Neuronal stem cell (in vitro differentiated cells): Measurements from ENCODE around the gene AFG1L.

Source experiments
- DNase-seq: peaks from one replicate; pipeline ENCODE4 v3.0.0-alpha.2; 2013; ENCODE audit warnings: low spot score
- H2AFZ ChIP-seq: one replicate; pipeline ENCODE4 v1.6.1; 2013; ENCODE audit warnings: mild to moderate bottlenecking, low read length, inconsistent platforms
- H2AK5ac ChIP-seq: 2 replicates; pipeline ENCODE4 v1.6.1; 2013; ENCODE audit warnings: low read depth, mild to moderate bottlenecking, inconsistent platforms, low read length, moderate library complexity, mixed read lengths
- H2BK120ac ChIP-seq: 2 replicates; pipeline ENCODE4 v1.6.1; 2013; ENCODE audit warnings: low read depth, mild to moderate bottlenecking, inconsistent platforms, low read length, moderate library complexity, mixed read lengths
- H2BK12ac ChIP-seq: one replicate; pipeline ENCODE4 v1.6.1; 2013; ENCODE audit warnings: low read length, inconsistent platforms
- H2BK15ac ChIP-seq: 2 replicates; pipeline ENCODE4 v1.6.1; 2013; ENCODE audit warnings: mild to moderate bottlenecking, low read length, inconsistent platforms, mixed read lengths
- H2BK5ac ChIP-seq: one replicate; pipeline ENCODE4 v1.6.1; 2013; ENCODE audit warnings: inconsistent platforms, mild to moderate bottlenecking, low read length, moderate library complexity
- H3K14ac ChIP-seq: one replicate; pipeline ENCODE4 v1.6.1; 2013; ENCODE audit warnings: low read length, inconsistent platforms
- H3K18ac ChIP-seq: 2 replicates; pipeline ENCODE4 v1.6.1; 2013; ENCODE audit warnings: low read length, inconsistent platforms
- H3K23ac ChIP-seq: 2 replicates; pipeline ENCODE4 v1.6.1; 2013; ENCODE audit warnings: low read depth, mild to moderate bottlenecking, mixed read lengths, low read length, inconsistent platforms; ENCODE audit not compliant: poor library complexity
- H3K27ac ChIP-seq: replicated peaks from 3 replicates; pipeline ENCODE4 v1.5.1; 2013; ENCODE audit warnings: low read length, inconsistent platforms
- H3K27me3 ChIP-seq, 3 experiments: 2 replicates each; pipeline ENCODE4 v1.6.1; 2013; ENCODE audit warnings: low read length in 3 of 3, mild to moderate bottlenecking in 2 of 3, inconsistent platforms in 1 of 3, low read depth in 1 of 3, mixed read lengths in 1 of 3, moderate library complexity in 1 of 3; ENCODE audit not compliant: control insufficient read depth in 3 of 3, insufficient read depth in 3 of 3
- H3K36me3 ChIP-seq, 2 donors: replicated peaks in 1 of 2; 2 replicates each; pipeline ENCODE4 v1.6.1; 2013; ENCODE audit warnings: low read length in 2 of 2; ENCODE audit not compliant: control insufficient read depth in 2 of 2, insufficient read depth in 2 of 2
- H3K4ac ChIP-seq: 2 replicates; pipeline ENCODE4 v1.6.1; 2013; ENCODE audit warnings: inconsistent platforms, mild to moderate bottlenecking, low read length, moderate library complexity
- H3K4me1 ChIP-seq, 2 donors: 1 replicate in 1 of 2; 2 replicates in 1 of 2; pipeline ENCODE4 v1.6.1; 2013; ENCODE audit warnings: low read length in 2 of 2, low read depth in 1 of 2; ENCODE audit not compliant: control insufficient read depth in 2 of 2, insufficient read depth in 1 of 2
- H3K4me2 ChIP-seq: one replicate; pipeline ENCODE4 v1.6.1; 2013; ENCODE audit warnings: mild to moderate bottlenecking, low read length, inconsistent platforms; ENCODE audit not compliant: insufficient read depth, poor library complexity, severe bottlenecking
- H3K4me3 ChIP-seq, 2 donors: 2 replicates each; pipeline ENCODE4 v1.5.1; 2013; ENCODE audit warnings: low read length in 2 of 2, mild to moderate bottlenecking in 2 of 2, inconsistent platforms in 1 of 2, moderate library complexity in 1 of 2
- H3K79me1 ChIP-seq: one replicate; pipeline ENCODE4 v1.6.1; 2013; ENCODE audit warnings: low read depth, mild to moderate bottlenecking, inconsistent platforms, low read length, moderate library complexity
- H3K9ac ChIP-seq: one replicate; pipeline ENCODE4 v1.6.1; 2013; ENCODE audit warnings: mild to moderate bottlenecking, low read depth, low read length, inconsistent platforms; ENCODE audit not compliant: poor library complexity
- H3K9me3 ChIP-seq, 2 donors: replicated peaks in 1 of 2; 2 replicates each; pipeline versions ENCODE3 to v1.6.1; 2013; ENCODE audit warnings: low read length in 2 of 2, mild to moderate bottlenecking in 2 of 2, inconsistent platforms in 1 of 2, low read depth in 1 of 2, mixed read lengths in 1 of 2, moderate library complexity in 1 of 2; ENCODE audit not compliant: control insufficient read depth in 2 of 2, insufficient read depth in 1 of 2
- H4K8ac ChIP-seq: one replicate; pipeline ENCODE4 v1.6.1; 2013; ENCODE audit warnings: low read depth, mild to moderate bottlenecking, inconsistent platforms, low read length, moderate library complexity
- H4K91ac ChIP-seq: one replicate; pipeline ENCODE4 v1.6.1; 2013; ENCODE audit warnings: low read length, low read depth, mild to moderate bottlenecking, inconsistent platforms; ENCODE audit not compliant: poor library complexity
- WGBS, 2 donors: extraction: QIAGEN DNeasy Blood & Tissue Kit; methylation state at CpG; one replicate each; pipeline ENCODE4 v1.1.7; 2013; ENCODE audit warnings: missing lambda C conversion rate in 2 of 2, mixed read lengths in 1 of 2; ENCODE audit not compliant: insufficient read length in 2 of 2, insufficient replicate concordance in 1 of 2; ENCODE audit errors: extremely low coverage in 2 of 2; 5-methylcytosine and 5-hydroxymethylcytosine counted together

Gene AFG1L

DNA sequence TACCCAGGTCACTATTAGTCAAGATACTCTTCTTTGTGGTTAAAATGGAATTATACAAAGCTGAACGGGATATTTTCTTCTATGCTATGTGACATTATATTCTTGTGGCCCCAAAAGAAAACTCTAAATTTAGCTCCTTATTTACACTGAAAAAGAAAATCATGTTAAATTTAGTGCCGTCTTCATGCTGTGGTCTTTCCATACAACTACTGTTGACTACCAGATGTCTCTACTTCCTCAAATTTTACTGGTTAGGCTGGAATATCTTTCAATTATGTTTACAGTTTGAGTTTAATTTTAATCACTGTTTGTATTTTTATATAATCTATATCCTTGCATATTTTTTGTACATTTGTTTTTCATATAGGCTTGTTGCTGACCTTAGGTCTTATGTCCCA is 170.2 kb downstream of the AFG1L start:
- Histone ChIP-seq H3K4me3 (no peak overlapping the region), H4K91ac (no peak overlapping the region), H2BK15ac (no peak overlapping the region), H3K27ac (no peak overlapping the region), H3K9ac (no peak overlapping the region), H2BK12ac (no peak overlapping the region), H3K4me1 (peaks cover 4 to 17% of the 10 kb centered on the region in 2 donors), H2BK5ac (no peak overlapping the region), H3K4ac (no peak overlapping the region), H2AFZ (no peak overlapping the region), H2AK5ac (no peak overlapping the region), H2BK120ac (no peak overlapping the region), H3K14ac (no peak overlapping the region), H3K36me3 (no peaks in the 10 kb centered on the region), H3K9me3 (peaks cover 0 to 2% of the 10 kb centered on the region in 2 donors), H3K79me1 (no peaks in the 10 kb centered on the region), H3K23ac (no peak overlapping the region), H3K27me3 (no peaks in the 10 kb centered on the region), H4K8ac (no peak overlapping the region), H3K18ac (no peak overlapping the region), H3K4me2 (no peak overlapping the region)
- no CpG with 5 or more reads among the region's 2 CpGs for WGBS, 2 donors
- no peak for DNase-seq

DNA sequence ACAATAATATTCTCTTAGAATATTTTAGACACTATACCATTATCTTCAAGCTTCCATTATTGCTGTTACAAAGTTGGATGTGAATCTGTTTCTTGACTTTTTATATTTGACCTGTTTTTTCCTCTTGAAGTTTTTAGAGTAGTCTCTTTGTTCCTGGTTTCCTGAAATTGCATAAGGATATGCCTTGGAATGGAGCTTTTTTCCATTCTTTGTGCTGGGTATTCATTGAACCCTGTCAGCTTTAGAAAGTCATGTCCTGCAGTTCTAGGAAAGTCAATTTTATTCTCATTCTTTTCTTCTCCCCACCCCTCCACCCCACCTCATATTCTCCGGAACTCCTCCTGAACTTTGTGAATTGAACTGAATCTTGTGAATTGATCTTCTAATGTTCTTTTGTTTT is 173.5 kb downstream of the AFG1L start:
- Histone ChIP-seq H3K18ac (no peak overlapping the region), H2BK12ac (no peak overlapping the region), H3K4me2 (no peak overlapping the region), H4K91ac (no peak overlapping the region), H3K4ac (no peak overlapping the region), H3K36me3 (no peaks in the 10 kb centered on the region), H3K27ac (no peak overlapping the region), H2AFZ (no peak overlapping the region), H3K14ac (no peak overlapping the region), H3K9ac (no peak overlapping the region), H2AK5ac (no peak overlapping the region), H2BK5ac (no peak overlapping the region), H3K27me3 (no peaks in the 10 kb centered on the region), H3K23ac (no peak overlapping the region), H3K79me1 (no peaks in the 10 kb centered on the region), H3K4me1 (peaks cover 2 to 17% of the 10 kb centered on the region in 2 donors), H4K8ac (no peak overlapping the region), H2BK120ac (no peak overlapping the region), H3K4me3 (no peak overlapping the region), H3K9me3 (peaks cover 0 to 2% of the 10 kb centered on the region in 2 donors), H2BK15ac (no peak overlapping the region)
- WGBS, 2 donors: no CpG with 5 or more reads among the region's 1 CpG
- no peak for DNase-seq

DNA sequence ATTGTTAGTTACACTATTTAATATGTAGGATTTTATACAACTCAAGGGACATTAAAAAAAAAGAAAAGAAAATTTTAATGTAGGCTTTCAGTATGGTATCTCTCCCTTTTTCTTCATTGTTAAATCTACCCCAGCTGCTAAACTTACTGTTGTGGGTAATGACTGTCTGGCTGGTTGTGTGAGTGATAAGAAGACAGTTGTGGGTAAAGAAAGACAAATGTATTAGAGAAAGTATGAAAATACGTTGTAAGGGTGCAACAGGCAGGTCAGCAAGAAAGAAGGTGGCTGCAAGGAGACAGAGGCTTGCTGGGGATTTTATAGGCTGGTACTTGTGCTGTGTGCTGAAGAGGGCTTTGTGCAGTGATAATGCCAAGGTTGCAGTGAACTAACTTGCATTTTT is 174.5 kb downstream of the AFG1L start:
- H2BK12ac ChIP-seq: no peak overlapping the region
- DNase-seq: no peak
- H3K79me1 ChIP-seq: no peaks in the 10 kb centered on the region
- no peak overlapping the region for H3K4me2 ChIP-seq
- H3K23ac ChIP-seq: no peak overlapping the region
- H2BK15ac ChIP-seq: no peak overlapping the region
- H2AK5ac ChIP-seq: no peak overlapping the region
- peaks cover 2 to 12% of the 10 kb centered on the region in 2 donors for H3K4me1 ChIP-seq
- no peaks in the 10 kb centered on the region for H3K36me3 ChIP-seq
- H4K8ac ChIP-seq: no peak overlapping the region
- no peak overlapping the region for H2BK120ac ChIP-seq
- no peak overlapping the region for H2BK5ac ChIP-seq
- no peak overlapping the region for H4K91ac ChIP-seq
- WGBS, 2 donors: no CpG with 5 or more reads among the region's 1 CpG
- no peak overlapping the region for H3K4me3 ChIP-seq
- no peaks in the 10 kb centered on the region for H3K27me3 ChIP-seq
- no peak overlapping the region for H3K9ac ChIP-seq
- no peak overlapping the region for H3K4ac ChIP-seq
- peaks cover 0 to 2% of the 10 kb centered on the region in 2 donors for H3K9me3 ChIP-seq
- no peak overlapping the region for H3K14ac ChIP-seq
- H3K18ac ChIP-seq: no peak overlapping the region
- H3K27ac ChIP-seq: no peak overlapping the region
- H2AFZ ChIP-seq: no peak overlapping the region

DNA sequence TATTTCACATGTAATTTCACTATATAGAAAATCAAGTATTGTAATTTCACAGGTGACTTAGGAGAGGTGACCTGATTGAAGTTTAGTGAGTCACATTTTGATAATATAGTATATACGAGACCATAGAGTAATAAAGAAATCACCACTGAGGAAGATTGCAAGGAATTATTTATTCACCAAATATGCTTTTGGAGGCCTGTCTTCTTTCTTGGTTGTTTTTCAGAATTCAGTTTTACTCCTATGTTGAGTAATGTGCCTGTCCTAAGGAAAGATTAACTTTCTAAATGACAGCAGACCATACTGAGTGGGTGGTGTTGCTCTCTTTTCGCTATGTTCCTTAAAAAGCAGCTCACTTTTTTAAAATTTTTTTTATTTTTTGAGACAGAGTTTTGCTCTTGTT is 178.3 kb downstream of the AFG1L start:
- H3K9me3 ChIP-seq: peaks cover 0 to 2% of the 10 kb centered on the region in 2 donors
- H3K14ac ChIP-seq: no peak overlapping the region
- H3K23ac ChIP-seq: no peak overlapping the region
- H3K27ac ChIP-seq: no peak overlapping the region
- no peaks in the 10 kb centered on the region for H3K36me3 ChIP-seq
- H4K8ac ChIP-seq: no peak overlapping the region
- no peak overlapping the region for H3K4me2 ChIP-seq
- no peaks in the 10 kb centered on the region for H3K27me3 ChIP-seq
- H4K91ac ChIP-seq: no peak overlapping the region
- H3K18ac ChIP-seq: no peak overlapping the region
- no peak overlapping the region for H2BK12ac ChIP-seq
- no peak overlapping the region for H3K4ac ChIP-seq
- no peak overlapping the region for H2BK15ac ChIP-seq
- no peak overlapping the region for H2AFZ ChIP-seq
- H2BK5ac ChIP-seq: no peak overlapping the region
- no peaks in the 10 kb centered on the region for H3K79me1 ChIP-seq
- no CpG with 5 or more reads among the region's 2 CpGs for WGBS, 2 donors
- H3K4me1 ChIP-seq: peaks cover 0 to 20% of the 10 kb centered on the region in 2 donors
- H2AK5ac ChIP-seq: no peak overlapping the region
- DNase-seq: no peak
- no peak overlapping the region for H3K9ac ChIP-seq
- H2BK120ac ChIP-seq: no peak overlapping the region
- no peak overlapping the region for H3K4me3 ChIP-seq
